ENCODE measurements around the gene RCVRN.

DNA sequence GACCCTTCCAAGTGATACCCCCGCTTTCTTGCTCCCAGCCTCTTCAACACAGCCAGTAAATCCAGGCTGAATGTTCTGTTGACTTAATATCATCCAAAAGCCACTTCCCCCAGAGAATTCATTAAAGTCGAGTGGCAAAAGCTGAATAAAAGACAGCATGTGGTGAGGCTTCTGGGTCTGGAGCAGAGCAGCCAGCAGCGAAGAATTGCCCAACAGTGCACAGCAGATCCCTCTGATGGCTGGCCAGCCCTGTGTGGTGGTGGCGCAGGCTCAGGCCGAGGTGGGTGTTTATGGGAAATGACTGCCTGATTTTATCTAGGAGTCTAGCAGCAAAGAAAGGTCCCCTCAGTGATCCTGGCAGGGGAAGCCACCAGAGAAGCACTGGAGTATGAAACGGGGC lies 30.3 kb upstream of the RCVRN start:
- no peak for TF ChIP-seq POLR2A (IDR thresholded peaks at IDR 0.05)
- TF ChIP-seq CTCF (IDR thresholded peaks at IDR 0.05): no peak
- no peak for TF ChIP-seq EP300 (IDR thresholded peaks at IDR 0.05)

Measured in ovary (tissue), 3 donors.